AG04450 (cell line): ENCODE measurements around the gene URI1. TPM values are rescaled to one million over a fixed set of nuclear protein-coding genes. Genes with fewer than 3 reads are reported as not detected.
A peak's percentile ranks its signal among the peaks of the same experiment; 100 is the strongest.
"Not testable (repeated sequence)": the region's sequence is repeated elsewhere in the genome, so short reads cannot be mapped to it uniquely, and the experiment has no call there.

Experiments used
- CTCF ChIA-PET: fragments of 300-600, 350-600 bp; formaldehyde crosslinking; extraction: SDS; loops from one replicate; lab custom pipeline; 2022; ENCODE audit warnings: antibody characterized with exemption, inconsistent platforms; lab: Charles Lee
- POLR2A ChIA-PET: fragments of 350-600 bp; formaldehyde crosslinking; extraction: SDS; loops from one replicate; lab custom pipeline; 2021; ENCODE audit warnings: antibody characterized with exemption, inconsistent platforms; lab: Yijun Ruan, JAX
- DNase-seq: peaks from one replicate; pipeline ENCODE4 v3.0.0-alpha.2; 2011; ENCODE audit warnings: low read depth, low spot score
- H3K27ac ChIP-seq: one replicate; pipeline ENCODE4 v1.5.1; 2012; ENCODE audit warnings: low read depth, low read length, control low read depth
- H3K27me3 ChIP-seq: one replicate; pipeline ENCODE4 v1.6.0; 2012; ENCODE audit warnings: low read length; ENCODE audit not compliant: control insufficient read depth, insufficient read depth
- H3K4me3 ChIP-seq: 2 replicates; pipeline ENCODE4 v1.5.1; 2011; ENCODE audit warnings: mild to moderate bottlenecking, low read depth, low read length, control low read depth
- H3K9me3 ChIP-seq: 2 replicates; pipeline ENCODE4 v1.5.1; 2012; ENCODE audit warnings: low read length; ENCODE audit not compliant: control insufficient read depth, insufficient read depth
- polyA plus RNA-seq: library from polyadenylated mRNA; depleted of rRNA; stranded (reverse); fragments of >200 nt; gene quantifications from 2 replicates; pipeline ENCODE4 v1.2.3, GENCODE V29; 2011
- TF ChIP-seq, protein P1 (sequence below): IDR thresholded peaks from 2 replicates; pipeline ENCODE4 v1.5.1; 2011; ENCODE audit warnings: low read depth, low read length, control low read depth, inconsistent platforms

The URI1 gene
- polyA plus RNA-seq, 1 experiment, result 79.0 TPM

- Histone ChIP-seq H3K4me3 (no peak overlapping the region), H3K27me3 (no peaks in the 10 kb centered on the region), H3K9me3 (no peaks in the 10 kb centered on the region), H3K27ac (peak overlapping the region; percentile 47)
- TF ChIP-seq, protein P1, sequence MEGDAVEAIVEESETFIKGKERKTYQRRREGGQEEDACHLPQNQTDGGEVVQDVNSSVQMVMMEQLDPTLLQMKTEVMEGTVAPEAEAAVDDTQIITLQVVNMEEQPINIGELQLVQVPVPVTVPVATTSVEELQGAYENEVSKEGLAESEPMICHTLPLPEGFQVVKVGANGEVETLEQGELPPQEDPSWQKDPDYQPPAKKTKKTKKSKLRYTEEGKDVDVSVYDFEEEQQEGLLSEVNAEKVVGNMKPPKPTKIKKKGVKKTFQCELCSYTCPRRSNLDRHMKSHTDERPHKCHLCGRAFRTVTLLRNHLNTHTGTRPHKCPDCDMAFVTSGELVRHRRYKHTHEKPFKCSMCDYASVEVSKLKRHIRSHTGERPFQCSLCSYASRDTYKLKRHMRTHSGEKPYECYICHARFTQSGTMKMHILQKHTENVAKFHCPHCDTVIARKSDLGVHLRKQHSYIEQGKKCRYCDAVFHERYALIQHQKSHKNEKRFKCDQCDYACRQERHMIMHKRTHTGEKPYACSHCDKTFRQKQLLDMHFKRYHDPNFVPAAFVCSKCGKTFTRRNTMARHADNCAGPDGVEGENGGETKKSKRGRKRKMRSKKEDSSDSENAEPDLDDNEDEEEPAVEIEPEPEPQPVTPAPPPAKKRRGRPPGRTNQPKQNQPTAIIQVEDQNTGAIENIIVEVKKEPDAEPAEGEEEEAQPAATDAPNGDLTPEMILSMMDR, result no peak
- CTCF ChIA-PET, result interaction anchor here (0.6 kb wide), 1 partner anchor 18 kb away, joined by 3 read pairs; no protein-coding TSS in a partner anchor
- POLR2A ChIA-PET, result interaction anchor here (0.6 kb wide), 1 partner anchor 72 kb away, joined by 4 read pairs; no protein-coding TSS in a partner anchor
- DNase-seq, result no peak
Observed at GRCh38 chr19:30036154-30037129, 94.4 kb downstream of the URI1 start.

DNA sequence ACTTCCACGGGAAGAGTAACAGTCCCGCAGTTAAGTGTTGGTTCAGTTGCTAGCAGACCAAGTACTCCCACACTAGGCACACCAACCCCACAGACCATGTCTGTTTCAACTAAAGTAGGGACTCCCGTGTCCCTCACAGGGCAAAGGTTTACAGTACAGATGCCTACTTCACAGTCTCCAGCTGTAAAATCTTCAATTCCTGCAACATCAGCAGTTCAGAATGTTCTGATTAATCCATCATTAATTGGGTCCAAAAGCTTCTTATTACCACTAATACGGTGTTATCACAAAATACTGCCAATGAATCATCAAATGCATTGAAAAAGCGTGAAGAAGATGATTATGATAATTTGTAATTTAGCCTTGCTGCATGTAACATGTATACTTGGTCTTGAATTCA, 95.8 kb downstream of the URI1 start:
- Histone ChIP-seq H3K27me3 (no peaks in the 10 kb centered on the region), H3K9me3 (no peaks in the 10 kb centered on the region), H3K27ac (no peak overlapping the region), H3K4me3 (no peak overlapping the region)
- DNase-seq, result no peak
- POLR2A ChIA-PET, result no interaction called here
- CTCF ChIA-PET, result no interaction called here
- TF ChIP-seq, protein P1, result no peak

DNA sequence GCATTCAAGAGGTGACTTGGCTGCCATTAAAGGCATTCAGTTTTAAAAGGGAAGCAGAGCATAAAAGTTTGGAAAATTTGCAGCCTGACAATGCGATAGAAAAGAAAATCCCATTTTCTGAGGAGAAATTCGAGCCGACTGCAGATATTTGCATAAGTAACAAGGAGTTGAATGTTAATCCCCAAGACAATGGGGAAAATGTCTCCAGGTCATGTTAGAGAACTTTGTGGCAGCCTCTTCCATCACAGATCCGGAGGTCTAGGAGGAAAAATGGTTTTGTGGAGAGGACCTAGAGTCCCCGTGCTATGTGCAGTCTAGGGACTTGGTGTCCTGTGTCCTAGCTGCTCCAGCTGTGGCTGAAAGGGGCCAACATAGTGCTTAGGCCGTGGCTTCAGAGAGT, 99.9 kb downstream of the URI1 start:
- H3K27ac ChIP-seq, H3K27me3 ChIP-seq, CTCF ChIA-PET, DNase-seq, H3K4me3 ChIP-seq, POLR2A ChIA-PET, H3K9me3 ChIP-seq: not testable (repeated sequence)

GRCh38 chr19:30043008-30043407, 101.0 kb downstream of the URI1 start:
- H3K9me3 ChIP-seq, POLR2A ChIA-PET, DNase-seq, H3K4me3 ChIP-seq, H3K27ac ChIP-seq, H3K27me3 ChIP-seq, CTCF ChIA-PET: not testable (repeated sequence)

DNA sequence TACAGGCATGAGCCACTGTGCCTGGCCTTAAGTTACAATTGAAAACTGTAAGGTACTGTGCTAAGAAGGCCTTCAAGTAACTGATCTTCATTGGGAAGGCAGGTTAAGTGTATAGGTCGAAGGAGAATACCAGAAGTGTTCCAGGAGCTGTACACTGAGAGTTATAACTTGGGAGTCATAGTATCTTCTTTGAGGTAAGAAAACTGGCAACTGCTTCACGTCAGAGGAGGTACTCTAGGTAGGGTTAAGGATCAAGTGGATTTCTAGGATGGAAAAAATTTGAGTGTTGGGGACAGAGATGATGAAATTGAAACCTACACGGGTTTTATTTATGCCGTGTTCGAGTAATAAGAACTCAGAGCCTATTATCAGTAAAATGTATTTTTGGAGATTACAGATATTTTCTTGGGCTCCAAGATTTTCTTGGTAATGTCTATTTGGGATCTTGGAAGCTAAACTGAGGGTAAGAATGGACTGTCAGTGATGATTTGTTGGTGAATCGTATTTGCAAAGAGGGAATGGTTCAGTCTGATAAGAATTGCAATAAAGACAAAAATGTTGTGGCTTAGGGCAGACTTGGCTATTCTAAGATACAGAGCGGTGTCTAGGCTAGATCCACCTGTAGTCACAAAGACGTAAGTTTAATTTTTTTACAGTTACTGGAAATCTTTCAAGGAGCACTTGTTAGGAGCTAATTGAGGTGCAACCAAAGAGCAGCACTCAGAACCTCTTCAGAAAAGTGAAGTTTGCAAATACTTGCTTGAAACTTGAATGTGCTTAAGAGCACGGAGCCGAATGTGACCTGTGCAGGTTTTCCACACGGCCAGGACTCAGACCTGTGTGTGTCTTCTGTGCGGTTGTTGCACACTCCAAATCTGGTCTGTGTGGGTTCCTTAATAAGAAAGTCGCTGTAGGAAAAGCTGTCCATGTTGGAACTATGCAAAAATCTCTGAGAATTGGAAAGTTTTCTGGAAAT, 102.5 kb downstream of the URI1 start:
- H3K4me3 ChIP-seq, result no peak overlapping the region
- TF ChIP-seq, protein P1, result no peak
- no peak overlapping the region for H3K27ac ChIP-seq
- no peak for DNase-seq
- H3K9me3 ChIP-seq, result no peaks in the 10 kb centered on the region
- CTCF ChIA-PET, result interaction anchor here (0.9 kb wide), 1 partner anchor 14 kb away, joined by 3 read pairs; no protein-coding TSS in a partner anchor
- POLR2A ChIA-PET, result no interaction called here
- no peaks in the 10 kb centered on the region for H3K27me3 ChIP-seq
